ENCODE measurements around the gene LAPTM5. TPM values are rescaled to one million over a fixed set of nuclear protein-coding genes. Genes with fewer than 3 reads are reported as not detected.

LAPTM5 gene
- total and polyA plus RNA-seq, 2 of the 13 experiments (the other 11 are each of a cell fraction or from before 2014, with no cell fraction given) = 0.41 to 0.86 TPM

GRCh38 chr1:30777060-30777903, 19.7 kb upstream of the LAPTM5 start:
- Histone ChIP-seq H4K20me1 (ENCODE audit: insufficient read depth, low read length) (no peaks in the 10 kb centered on the region), H2AFZ (ENCODE audit: low read length) (no peak overlapping the region), H3K4me3 (replicated peaks in 1 of 3; ENCODE audit: insufficient read depth in 1 of 3, low read depth in 2 of 3, low read length in 3 of 3) (no peak overlapping the region), H3K4me1 (ENCODE audit: insufficient read depth, low read length) (peaks cover under 1% of the 10 kb centered on the region), H3K9ac (ENCODE audit: insufficient read depth, low read depth, low read length) (no peak overlapping the region), H3K27ac (ENCODE audit: extremely low read length, insufficient read depth, low read length) (no peak overlapping the region), H3K36me3 (replicated peaks in 1 of 2; ENCODE audit: control insufficient read depth in 1 of 2, insufficient read depth in 2 of 2, low read length in 2 of 2) (no peaks in the 10 kb centered on the region), H3K4me2 (ENCODE audit: low read depth, low read length) (no peak overlapping the region), H3K9me3 (ENCODE audit: low read length) (no peaks in the 10 kb centered on the region), H3K79me2 (ENCODE audit: insufficient read depth, low read length) (no peaks in the 10 kb centered on the region), H3K27me3 (ENCODE audit: control insufficient read depth in 1 of 2, insufficient read depth in 2 of 2, low read length in 2 of 2) (peaks cover 0 to 3% of the 10 kb centered on the region in 2 experiments; a peak in 1 of 5 replicates)
- FAIRE-seq (no peak), DNase-seq (ENCODE audit: low spot score) (no peak), ATAC-seq (no peak)
- CTCF ChIA-PET (ENCODE audit: low intra/inter-chr PET ratio, low total read pairs) = interaction anchor here (5.4 kb wide), 1 partner anchor 57 kb away, joined by 73 read pairs; no protein-coding TSS in a partner anchor
- TF ChIP-seq ZNF687 (CRISPR knock-in tag; IDR thresholded peaks at IDR 0.05) (0 out of 2 replicates have a peak, but pooled peaks have one; percentile 10), ZBTB39 (CRISPR knock-in tag; IDR thresholded peaks at IDR 0.05) (no peak), ZNF670 (CRISPR knock-in tag; IDR thresholded peaks at IDR 0.05; ENCODE audit: borderline replicate concordance) (no peak), NCOA1 (CRISPR knock-in tag; IDR thresholded peaks at IDR 0.05) (no peak), MAFK (conservative IDR thresholded peaks at IDR 0.05 in 1 of 2, IDR thresholded peaks at IDR 0.05 in 1 of 2; ENCODE audit: low read length in 2 of 2) (no peak), GLI4 (CRISPR knock-in tag; IDR thresholded peaks at IDR 0.05; ENCODE audit: borderline replicate concordance) (no peak), ZNF263 (CRISPR knock-in tag; IDR thresholded peaks at IDR 0.05) (no peak), ZNF512 (CRISPR knock-in tag; IDR thresholded peaks at IDR 0.05) (no peak), CCAR2 (optimal IDR thresholded peaks at IDR 0.05; ENCODE audit: low read depth, low read length) (no peak)
- WGBS (ENCODE audit: low lambda C conversion rate) = 66% methylated on average over 8 of the region's 23 CpGs
- BruUV-seq (replicated peaks) = no TSS peak
- in situ Hi-C loops (cut with HindIII; ENCODE audit: extremely low pct_ligation_motif_present, low pct_unique_long_range_greater_than_20kb) = loop anchor here (5.0 kb wide), 1 partner anchor 60 kb away; no protein-coding TSS in a partner anchor
- intact Hi-C loops (cut with micrococcal nuclease; ENCODE audit: unreplicated experiment) = no loop called here
- POLR2A ChIA-PET = interaction anchor here (0.6 to 2.8 kb wide), 2 partner anchors 46 to 58 kb away, joined by 3 to 21 read pairs; no protein-coding TSS in a partner anchor

All from HepG2 (cell line).